GM12878 (cell line): ENCODE results near the gene TPK1. TPM values are rescaled to one million over a fixed set of nuclear protein-coding genes. Genes with fewer than 3 reads are reported as not detected.

ENCODE experiments used
- ATAC-seq: fragments of 200-7000 bp; cut with Tn5 transposase; 3 replicates; pipeline ENCODE4 v1.9.1; 2020; ENCODE audit warnings: mild to moderate bottlenecking, moderate library complexity
- BruUV-seq: library from RNA; stranded (reverse); fragments of 400-500 nt; replicated peaks from 2 replicates; lab custom pipeline; 2021; lab: Mats Ljungman, UMichigan
- CTCF ChIA-PET: fragments of 300-600 bp; sonication (Branson Sonifier 250); formaldehyde crosslinking; extraction: SDS; loops from one replicate; lab custom pipeline; 2021; ENCODE audit warnings: inconsistent platforms; lab: Yijun Ruan, JAX
- POLR2A ChIA-PET: fragments of 350-600 bp; formaldehyde crosslinking; extraction: SDS; loops from one replicate; lab custom pipeline; 2021; ENCODE audit warnings: inconsistent platforms; lab: Charles Lee
- RAD21 ChIA-PET: fragments of 300-600 bp; sonication (Branson Sonifier 250); formaldehyde crosslinking; loops from one replicate; lab custom pipeline; 2023; ENCODE audit warnings: antibody characterized with exemption; ENCODE audit not compliant: unreplicated experiment; lab: Charles Lee
- SMC1A ChIA-PET: fragments of 300-600 bp; sonication (Branson Sonifier 250); formaldehyde crosslinking; loops from one replicate; lab custom pipeline; 2023; ENCODE audit not compliant: unreplicated experiment, uncharacterized antibody; lab: Charles Lee
- DNase-seq: peaks from one replicate; pipeline ENCODE4 v3.0.0-alpha.2; 2011; ENCODE audit warnings: low read depth, low spot score
- FAIRE-seq: peaks from 3 replicates; lab custom pipeline; 2011; peaks lifted over from hg19 to GRCh38; lab: Jason Lieb, UNC
- H2AFZ ChIP-seq: 2 replicates; pipeline ENCODE4 v1.6.0; 2011; ENCODE audit warnings: low read depth, low read length, control low read depth; ENCODE audit not compliant: control insufficient read depth
- H3K27ac ChIP-seq: 2 replicates; pipeline ENCODE4 v1.5.1; 2011; ENCODE audit warnings: control low read depth; ENCODE audit not compliant: control insufficient read depth, insufficient read depth
- H3K27me3 ChIP-seq, 2 experiments: replicated peaks in 1 of 2; 2 replicates each; pipeline versions ENCODE4 v1.6.0 to v1.6.1; 2011; ENCODE audit warnings: low read length in 1 of 2; ENCODE audit not compliant: control insufficient read depth in 2 of 2, insufficient read depth in 2 of 2
- H3K36me3 ChIP-seq, 2 experiments: 2 replicates each; pipeline ENCODE4 v1.5.1; 2011; ENCODE audit warnings: low read length in 1 of 2; ENCODE audit not compliant: control insufficient read depth in 2 of 2, insufficient read depth in 2 of 2
- H3K4me1 ChIP-seq: 2 replicates; pipeline ENCODE4 v1.6.1; 2011; ENCODE audit warnings: mild to moderate bottlenecking, low read length, moderate library complexity, mixed read lengths; ENCODE audit not compliant: control insufficient read depth, insufficient read depth
- H3K4me2 ChIP-seq: 2 replicates; pipeline ENCODE4 v1.6.0; 2011; ENCODE audit warnings: control low read depth; ENCODE audit not compliant: control insufficient read depth, insufficient read depth
- H3K4me3 ChIP-seq: fragments of 200-600 bp; sonication (generic); 2 replicates; pipeline ENCODE4 v1.5.1; 2016
- H3K79me2 ChIP-seq: 2 replicates; pipeline ENCODE4 v1.6.0; 2011; ENCODE audit warnings: low read length; ENCODE audit not compliant: control insufficient read depth, insufficient read depth
- H3K9ac ChIP-seq: 2 replicates; pipeline ENCODE4 v1.8.0; 2011; ENCODE audit warnings: low read length, control low read depth, mixed read lengths; ENCODE audit not compliant: control insufficient read depth, insufficient read depth
- H3K9me3 ChIP-seq: replicated peaks from 3 replicates; pipeline ENCODE4 v1.5.1; 2011; ENCODE audit warnings: mild to moderate bottlenecking, low read length; ENCODE audit not compliant: control insufficient read depth, insufficient read depth
- H4K20me1 ChIP-seq: 2 replicates; pipeline ENCODE4 v1.6.0; 2011; ENCODE audit not compliant: control insufficient read depth, insufficient read depth
- CBX3 ChIP-seq: fragments of 200-600 bp; sonication (generic); IDR thresholded peaks from 2 replicates; pipeline ENCODE4 v1.6.1; 2016; ENCODE audit warnings: low read depth, borderline replicate concordance
- EZH2 ChIP-seq: IDR thresholded peaks from 2 replicates; pipeline ENCODE4 v1.6.1; 2012; ENCODE audit warnings: low read depth, mild to moderate bottlenecking, control low read depth, inconsistent platforms, low read length, borderline replicate concordance; ENCODE audit not compliant: control insufficient read depth
- FOS ChIP-seq: IDR thresholded peaks from 3 replicates; pipeline ENCODE4 v1.6.1; 2011; ENCODE audit warnings: borderline replicate concordance; ENCODE audit not compliant: insufficient read length; ENCODE audit errors: extremely low read depth
- JUNB ChIP-seq: IDR thresholded peaks from 2 replicates; pipeline ENCODE4 v1.6.1; 2016; ENCODE audit warnings: antibody characterized with exemption, mild to moderate bottlenecking
- MYB ChIP-seq: fragments of 150-350 bp; IDR thresholded peaks from 2 replicates; pipeline ENCODE4 v1.6.1; 2014; ENCODE audit warnings: mild to moderate bottlenecking, low read depth, low read length, borderline replicate concordance
- NBN ChIP-seq: fragments of 450-650 bp; IDR thresholded peaks from 2 replicates; pipeline ENCODE4 v1.6.1; 2016
- NR2C2 ChIP-seq: IDR thresholded peaks from 2 replicates; pipeline ENCODE4 v1.6.1; 2011; ENCODE audit warnings: borderline replicate concordance, low read depth; ENCODE audit not compliant: control insufficient read depth, insufficient read length
- YY1 ChIP-seq: IDR thresholded peaks from 2 replicates; pipeline ENCODE4 v1.6.1; 2011; ENCODE audit warnings: low read depth, mild to moderate bottlenecking, low read length
- ZNF207 ChIP-seq: fragments of 450-650 bp; IDR thresholded peaks from 2 replicates; pipeline ENCODE4 v1.6.1; 2014; ENCODE audit warnings: antibody characterized with exemption, mild to moderate bottlenecking, borderline replicate concordance
- ZNF622 ChIP-seq: fragments of 450-650 bp; IDR thresholded peaks from 2 replicates; pipeline ENCODE4 v1.6.1; 2017; ENCODE audit warnings: mild to moderate bottlenecking, inconsistent platforms
- ZSCAN29 ChIP-seq: fragments of 450-650 bp; IDR thresholded peaks from 2 replicates; pipeline ENCODE4 v1.6.1; 2017; ENCODE audit warnings: mild to moderate bottlenecking, moderate library complexity
- WGBS: methylation state at CpG from one replicate; pipeline ENCODE4 v1.1.6; 2016; ENCODE audit warnings: low lambda C conversion rate; ENCODE audit not compliant: insufficient replicate concordance, insufficient coverage; ENCODE audit errors: missing lambda C conversion rate; 5-methylcytosine and 5-hydroxymethylcytosine counted together
- in situ Hi-C: fragments of 300-500 bp; cut with MboI; formaldehyde crosslinking; loops from 9 replicates; pipeline ENCODE4 v1.14.3; 2018; ENCODE audit warnings: mixed read lengths
- intact Hi-C: fragments of 100-400 bp; cut with micrococcal nuclease; formaldehyde crosslinking; loops from one replicate; pipeline ENCODE4 v1.14.2; 2022; ENCODE audit not compliant: unreplicated experiment
- polyA plus RNA-seq, 11 experiments: library from polyadenylated mRNA; depleted of rRNA in 4 of 11; unstranded in 6 of 11; stranded (reverse) in 5 of 11; fragments of >200 nt; fragmentation: Nextera tagmentation in 4 of 11; fragmentation: Illumina TruSeq in 1 of 11; extraction: Ambion mirVana in 4 of 11; extraction: Trizol in 1 of 11; gene quantifications; 1 replicate in 1 of 11; 2 replicates in 10 of 11; pipeline versions ENCODE4 v1.2.1 to v1.2.3, GENCODE V29; 2011 to 2016; ENCODE audit warnings: inconsistent platforms in 2 of 11, missing spikeins in 2 of 11, low read depth in 1 of 11
- total RNA-seq, 4 experiments: library from RNA; depleted of rRNA in 3 of 4; stranded (reverse); fragments of >200 nt in 3 of 4; fragmentation: Illumina TruSeq in 1 of 4; extraction: Trizol in 1 of 4; gene quantifications; 2 replicates each; pipeline versions ENCODE4 v1.2.1 to v1.2.3, GENCODE V29; 2013 to 2021
- TF ChIP-seq, protein P1 (sequence below): fragments of 450-650 bp; IDR thresholded peaks from 2 replicates; pipeline ENCODE4 v1.6.1; 2017; ENCODE audit warnings: mild to moderate bottlenecking, moderate library complexity
- TF ChIP-seq, protein P2 (sequence below): IDR thresholded peaks from 2 replicates; pipeline ENCODE4 v1.6.1; 2012; ENCODE audit warnings: improper control_type of control experiment, low read depth, low read length; ENCODE audit not compliant: insufficient replicate concordance

The TPK1 gene
- total and polyA plus RNA-seq, 10 of the 15 experiments (the other 5 are each of a cell fraction or from before 2014, with no cell fraction given) = 7.1 to 19.0 (median 9.3) TPM

DNA sequence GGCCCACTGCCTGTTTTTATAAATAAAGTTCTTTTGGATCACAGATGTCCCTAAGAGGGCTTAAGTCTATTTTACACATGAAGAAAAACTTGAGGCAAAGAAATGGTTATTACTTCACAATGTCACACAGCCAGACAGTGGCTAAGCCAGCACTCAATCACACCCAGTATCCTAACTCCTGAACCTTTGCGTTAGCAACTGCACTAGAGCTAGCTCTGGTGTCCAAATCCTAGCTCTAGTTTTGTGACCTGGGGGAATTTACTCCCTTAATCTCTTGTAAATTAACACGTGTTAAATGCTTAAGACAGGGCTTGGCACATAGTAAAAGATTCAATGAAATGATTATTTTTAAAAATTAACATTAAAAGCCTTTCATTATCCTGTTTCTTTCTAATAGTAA is 49.0 kb upstream of the TPK1 start (continued):
- TF ChIP-seq, protein P1, sequence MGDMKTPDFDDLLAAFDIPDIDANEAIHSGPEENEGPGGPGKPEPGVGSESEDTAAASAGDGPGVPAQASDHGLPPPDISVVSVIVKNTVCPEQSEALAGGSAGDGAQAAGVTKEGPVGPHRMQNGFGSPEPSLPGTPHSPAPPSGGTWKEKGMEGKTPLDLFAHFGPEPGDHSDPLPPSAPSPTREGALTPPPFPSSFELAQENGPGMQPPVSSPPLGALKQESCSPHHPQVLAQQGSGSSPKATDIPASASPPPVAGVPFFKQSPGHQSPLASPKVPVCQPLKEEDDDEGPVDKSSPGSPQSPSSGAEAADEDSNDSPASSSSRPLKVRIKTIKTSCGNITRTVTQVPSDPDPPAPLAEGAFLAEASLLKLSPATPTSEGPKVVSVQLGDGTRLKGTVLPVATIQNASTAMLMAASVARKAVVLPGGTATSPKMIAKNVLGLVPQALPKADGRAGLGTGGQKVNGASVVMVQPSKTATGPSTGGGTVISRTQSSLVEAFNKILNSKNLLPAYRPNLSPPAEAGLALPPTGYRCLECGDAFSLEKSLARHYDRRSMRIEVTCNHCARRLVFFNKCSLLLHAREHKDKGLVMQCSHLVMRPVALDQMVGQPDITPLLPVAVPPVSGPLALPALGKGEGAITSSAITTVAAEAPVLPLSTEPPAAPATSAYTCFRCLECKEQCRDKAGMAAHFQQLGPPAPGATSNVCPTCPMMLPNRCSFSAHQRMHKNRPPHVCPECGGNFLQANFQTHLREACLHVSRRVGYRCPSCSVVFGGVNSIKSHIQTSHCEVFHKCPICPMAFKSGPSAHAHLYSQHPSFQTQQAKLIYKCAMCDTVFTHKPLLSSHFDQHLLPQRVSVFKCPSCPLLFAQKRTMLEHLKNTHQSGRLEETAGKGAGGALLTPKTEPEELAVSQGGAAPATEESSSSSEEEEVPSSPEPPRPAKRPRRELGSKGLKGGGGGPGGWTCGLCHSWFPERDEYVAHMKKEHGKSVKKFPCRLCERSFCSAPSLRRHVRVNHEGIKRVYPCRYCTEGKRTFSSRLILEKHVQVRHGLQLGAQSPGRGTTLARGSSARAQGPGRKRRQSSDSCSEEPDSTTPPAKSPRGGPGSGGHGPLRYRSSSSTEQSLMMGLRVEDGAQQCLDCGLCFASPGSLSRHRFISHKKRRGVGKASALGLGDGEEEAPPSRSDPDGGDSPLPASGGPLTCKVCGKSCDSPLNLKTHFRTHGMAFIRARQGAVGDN = no peak
- no peak for TF ChIP-seq FOS

GRCh38 chr7:144873316-144873845 is 37.5 kb upstream of the TPK1 start:
- 52% methylated on average over 13 of the region's 13 CpGs for WGBS
- no TSS peak for BruUV-seq
- CTCF ChIA-PET = no interaction called here

More at GRCh38 chr7:144873316-144873845, 37.5 kb upstream of the TPK1 start:
- H3K79me2 ChIP-seq = no peaks in the 10 kb centered on the region
- H3K36me3 ChIP-seq = no peaks in the 10 kb centered on the region
- no peak for FAIRE-seq
- in situ Hi-C loops = no loop called here
- H3K4me3 ChIP-seq = no peak overlapping the region
- H4K20me1 ChIP-seq = no peaks in the 10 kb centered on the region
- H3K4me1 ChIP-seq = no peaks in the 10 kb centered on the region
- H3K27ac ChIP-seq = no peak overlapping the region
- intact Hi-C loops = no loop called here
- H3K27me3 ChIP-seq = peaks cover 0 to 1% of the 10 kb centered on the region in 2 experiments; a peak in 1 of 4 replicates
- SMC1A ChIA-PET = no interaction called here
- H3K9me3 ChIP-seq = no peaks in the 10 kb centered on the region
- TF ChIP-seq CBX3 (no peak), ZNF207 (no peak), JUNB (no peak), EZH2 (no peak), YY1 (no peak), ZNF622 (no peak), ZSCAN29 (no peak), NR2C2 (no peak), NBN (no peak), MYB (no peak)
- TF ChIP-seq, protein P2, sequence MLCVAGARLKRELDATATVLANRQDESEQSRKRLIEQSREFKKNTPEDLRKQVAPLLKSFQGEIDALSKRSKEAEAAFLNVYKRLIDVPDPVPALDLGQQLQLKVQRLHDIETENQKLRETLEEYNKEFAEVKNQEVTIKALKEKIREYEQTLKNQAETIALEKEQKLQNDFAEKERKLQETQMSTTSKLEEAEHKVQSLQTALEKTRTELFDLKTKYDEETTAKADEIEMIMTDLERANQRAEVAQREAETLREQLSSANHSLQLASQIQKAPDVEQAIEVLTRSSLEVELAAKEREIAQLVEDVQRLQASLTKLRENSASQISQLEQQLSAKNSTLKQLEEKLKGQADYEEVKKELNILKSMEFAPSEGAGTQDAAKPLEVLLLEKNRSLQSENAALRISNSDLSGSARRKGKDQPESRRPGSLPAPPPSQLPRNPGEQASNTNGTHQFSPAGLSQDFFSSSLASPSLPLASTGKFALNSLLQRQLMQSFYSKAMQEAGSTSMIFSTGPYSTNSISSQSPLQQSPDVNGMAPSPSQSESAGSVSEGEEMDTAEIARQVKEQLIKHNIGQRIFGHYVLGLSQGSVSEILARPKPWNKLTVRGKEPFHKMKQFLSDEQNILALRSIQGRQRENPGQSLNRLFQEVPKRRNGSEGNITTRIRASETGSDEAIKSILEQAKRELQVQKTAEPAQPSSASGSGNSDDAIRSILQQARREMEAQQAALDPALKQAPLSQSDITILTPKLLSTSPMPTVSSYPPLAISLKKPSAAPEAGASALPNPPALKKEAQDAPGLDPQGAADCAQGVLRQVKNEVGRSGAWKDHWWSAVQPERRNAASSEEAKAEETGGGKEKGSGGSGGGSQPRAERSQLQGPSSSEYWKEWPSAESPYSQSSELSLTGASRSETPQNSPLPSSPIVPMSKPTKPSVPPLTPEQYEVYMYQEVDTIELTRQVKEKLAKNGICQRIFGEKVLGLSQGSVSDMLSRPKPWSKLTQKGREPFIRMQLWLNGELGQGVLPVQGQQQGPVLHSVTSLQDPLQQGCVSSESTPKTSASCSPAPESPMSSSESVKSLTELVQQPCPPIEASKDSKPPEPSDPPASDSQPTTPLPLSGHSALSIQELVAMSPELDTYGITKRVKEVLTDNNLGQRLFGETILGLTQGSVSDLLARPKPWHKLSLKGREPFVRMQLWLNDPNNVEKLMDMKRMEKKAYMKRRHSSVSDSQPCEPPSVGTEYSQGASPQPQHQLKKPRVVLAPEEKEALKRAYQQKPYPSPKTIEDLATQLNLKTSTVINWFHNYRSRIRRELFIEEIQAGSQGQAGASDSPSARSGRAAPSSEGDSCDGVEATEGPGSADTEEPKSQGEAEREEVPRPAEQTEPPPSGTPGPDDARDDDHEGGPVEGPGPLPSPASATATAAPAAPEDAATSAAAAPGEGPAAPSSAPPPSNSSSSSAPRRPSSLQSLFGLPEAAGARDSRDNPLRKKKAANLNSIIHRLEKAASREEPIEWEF = no peak
- TF ChIP-seq, all 136 proteins: peak for 0
- Histone ChIP-seq H2AFZ (no peak overlapping the region), H3K9ac (no peak overlapping the region), H3K4me2 (no peak overlapping the region)
- DNase-seq (no peak), ATAC-seq (no peak)
- ChIA-PET RAD21 (no interaction called here), POLR2A (no interaction called here)
